ENCODE results near the gene G3BP1.
"Not testable (repeated sequence)": the region's sequence is repeated elsewhere in the genome, so short reads cannot be mapped to it uniquely, and the experiment has no call there.

DNA sequence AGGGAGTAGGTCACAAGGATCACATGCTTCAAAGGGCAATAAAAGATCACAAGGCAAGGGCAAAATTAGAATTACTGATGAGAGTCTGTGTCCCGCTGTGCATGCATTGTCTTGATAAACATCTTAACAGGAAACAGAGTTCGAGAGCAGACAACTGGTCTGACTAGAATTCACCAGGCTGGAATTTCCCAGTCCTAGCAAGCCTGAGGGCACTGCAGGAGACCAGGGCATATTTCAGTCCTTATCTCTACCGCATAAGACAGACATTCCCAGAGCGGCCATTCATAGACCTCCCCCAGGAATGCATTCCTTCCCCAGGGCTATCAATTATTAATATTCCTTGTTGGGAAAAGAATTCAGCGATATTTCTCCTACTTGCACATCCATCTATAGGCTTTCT, 42.2 kb upstream of the G3BP1 start:
- TF ChIP-seq, protein P1, sequence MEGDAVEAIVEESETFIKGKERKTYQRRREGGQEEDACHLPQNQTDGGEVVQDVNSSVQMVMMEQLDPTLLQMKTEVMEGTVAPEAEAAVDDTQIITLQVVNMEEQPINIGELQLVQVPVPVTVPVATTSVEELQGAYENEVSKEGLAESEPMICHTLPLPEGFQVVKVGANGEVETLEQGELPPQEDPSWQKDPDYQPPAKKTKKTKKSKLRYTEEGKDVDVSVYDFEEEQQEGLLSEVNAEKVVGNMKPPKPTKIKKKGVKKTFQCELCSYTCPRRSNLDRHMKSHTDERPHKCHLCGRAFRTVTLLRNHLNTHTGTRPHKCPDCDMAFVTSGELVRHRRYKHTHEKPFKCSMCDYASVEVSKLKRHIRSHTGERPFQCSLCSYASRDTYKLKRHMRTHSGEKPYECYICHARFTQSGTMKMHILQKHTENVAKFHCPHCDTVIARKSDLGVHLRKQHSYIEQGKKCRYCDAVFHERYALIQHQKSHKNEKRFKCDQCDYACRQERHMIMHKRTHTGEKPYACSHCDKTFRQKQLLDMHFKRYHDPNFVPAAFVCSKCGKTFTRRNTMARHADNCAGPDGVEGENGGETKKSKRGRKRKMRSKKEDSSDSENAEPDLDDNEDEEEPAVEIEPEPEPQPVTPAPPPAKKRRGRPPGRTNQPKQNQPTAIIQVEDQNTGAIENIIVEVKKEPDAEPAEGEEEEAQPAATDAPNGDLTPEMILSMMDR (IDR thresholded peaks at IDR 0.05): not testable (repeated sequence)
- not testable (repeated sequence) for TF ChIP-seq POLR2A, EP300 (IDR thresholded peaks at IDR 0.05)

Data from stomach (tissue), 4 donors.